ENCODE measurements around the gene NEK1.

- no peak for TF ChIP-seq POLR2A (IDR thresholded peaks at IDR 0.05; ENCODE audit: low read length)
- no peak for TF ChIP-seq GATA1 (IDR thresholded peaks at IDR 0.05; ENCODE audit: low read depth, low read length)
Observed at GRCh38 chr4:169566021-169566818, 46.2 kb downstream of the NEK1 start.

Data from erythroblast (primary cell).